GM18861 (cell line): ENCODE measurements around the gene AIFM1.

Source experiments
- ATAC-seq: cut with Tn5 transposase; IDR thresholded peaks from one replicate; pipeline ENCODE4 v1.9.1; 2021; ENCODE audit not compliant: unreplicated experiment

AIFM1 gene

GRCh38 chrX:130097507-130098209, 68.0 kb downstream of the AIFM1 start:
- ATAC-seq = no peak

- ATAC-seq = no peak
Observed at GRCh38 chrX:130095249-130096030, 70.2 kb downstream of the AIFM1 start.

GRCh38 chrX:130094696-130095095, 70.9 kb downstream of the AIFM1 start:
- no peak for ATAC-seq

GRCh38 chrX:130093271-130093670, 72.4 kb downstream of the AIFM1 start:
- ATAC-seq = no peak

GRCh38 chrX:130091980-130092522, 73.6 kb downstream of the AIFM1 start:
- ATAC-seq = peak; percentile 99

GRCh38 chrX:130090364-130090763, 75.3 kb downstream of the AIFM1 start:
- no peak for ATAC-seq

- ATAC-seq = peak; percentile 38
Observed at GRCh38 chrX:130086447-130087206, 79.0 kb downstream of the AIFM1 start.

GRCh38 chrX:130085551-130086446, 79.8 kb downstream of the AIFM1 start:
- ATAC-seq = no peak

- ATAC-seq = peak; percentile 28
Observed at GRCh38 chrX:130084631-130085237, 80.9 kb downstream of the AIFM1 start.

- ATAC-seq = no peak
Observed at GRCh38 chrX:130083656-130084382, 81.8 kb downstream of the AIFM1 start.

GRCh38 chrX:130083107-130083490, 82.5 kb downstream of the AIFM1 start:
- ATAC-seq = no peak

GRCh38 chrX:130082244-130083106, 83.2 kb downstream of the AIFM1 start:
- ATAC-seq = peak; percentile 58

GRCh38 chrX:130081421-130082045, 84.1 kb downstream of the AIFM1 start:
- no peak for ATAC-seq

GRCh38 chrX:130080791-130081367, 84.8 kb downstream of the AIFM1 start:
- ATAC-seq = no peak

GRCh38 chrX:130079824-130080406, 85.7 kb downstream of the AIFM1 start:
- ATAC-seq = no peak
